Vagina (tissue), 2 donors: ENCODE data around the gene SENP2. TPM values are rescaled to one million over a fixed set of nuclear protein-coding genes. Genes with fewer than 3 reads are reported as not detected.

Experiments
- DNase-seq, 2 donors: peaks; one replicate each; pipeline ENCODE4 v3.0.0-alpha.2; 2017; ENCODE audit errors: extremely low spot score in 2 of 2
- H3K27ac ChIP-seq: fragments of 200-600 bp; sonication (generic); one replicate; pipeline ENCODE4 v1.5.1; 2019
- H3K27me3 ChIP-seq: fragments of 200-600 bp; sonication (generic); one replicate; pipeline ENCODE4 v1.5.1; 2019
- H3K36me3 ChIP-seq, 2 donors: fragments of 200-600 bp; sonication (generic); one replicate each; pipeline ENCODE4 v1.5.1; 2017 to 2019
- H3K4me1 ChIP-seq: fragments of 200-600 bp; sonication (generic); one replicate; pipeline ENCODE4 v1.5.1; 2019
- H3K4me3 ChIP-seq, 2 donors: fragments of 200-600 bp; sonication (generic); 1 replicate in 1 of 2; 2 replicates in 1 of 2; pipeline ENCODE4 v1.5.1; 2016 to 2019
- H3K9me3 ChIP-seq: fragments of 200-600 bp; sonication (generic); one replicate; pipeline ENCODE4 v1.5.1; 2019
- CTCF ChIP-seq, 3 experiments: fragments of 450-650 bp in 2 of 3; fragments of 200-600 bp in 1 of 3; sonication (generic) in 1 of 3; IDR thresholded peaks; one replicate each; pipeline ENCODE4 v1.5.1; 2017 to 2019; ENCODE audit warnings: antibody characterized with exemption in 3 of 3, mild to moderate bottlenecking in 2 of 3, moderate library complexity in 2 of 3
- POLR2A ChIP-seq, 2 donors: fragments of 450-650 bp; IDR thresholded peaks; one replicate each; pipeline ENCODE4 v1.6.1; 2017; ENCODE audit warnings: antibody characterized with exemption in 2 of 2, mild to moderate bottlenecking in 2 of 2, moderate library complexity in 2 of 2
- POLR2AphosphoS5 ChIP-seq, 2 donors: sonication (generic); formaldehyde crosslinking; IDR thresholded peaks; one replicate each; pipeline ENCODE4 v1.9.0; 2017; ENCODE audit warnings: antibody characterized with exemption in 2 of 2, mild to moderate bottlenecking in 2 of 2, low read depth in 1 of 2; ENCODE audit not compliant: insufficient read depth in 1 of 2
- intact Hi-C: fragments of 100-400 bp; cut with DNase I; formaldehyde crosslinking; loops from one replicate; pipeline ENCODE4 v1.15.1; 2023
- total RNA-seq: library from RNA; depleted of rRNA; stranded (reverse); fragments of >200 nt; gene quantifications from one replicate; pipeline ENCODE4 v1.2.3, GENCODE V29; 2016

Gene SENP2
- total RNA-seq, 1 donor from 2014 or later, result 13.8 TPM

DNA sequence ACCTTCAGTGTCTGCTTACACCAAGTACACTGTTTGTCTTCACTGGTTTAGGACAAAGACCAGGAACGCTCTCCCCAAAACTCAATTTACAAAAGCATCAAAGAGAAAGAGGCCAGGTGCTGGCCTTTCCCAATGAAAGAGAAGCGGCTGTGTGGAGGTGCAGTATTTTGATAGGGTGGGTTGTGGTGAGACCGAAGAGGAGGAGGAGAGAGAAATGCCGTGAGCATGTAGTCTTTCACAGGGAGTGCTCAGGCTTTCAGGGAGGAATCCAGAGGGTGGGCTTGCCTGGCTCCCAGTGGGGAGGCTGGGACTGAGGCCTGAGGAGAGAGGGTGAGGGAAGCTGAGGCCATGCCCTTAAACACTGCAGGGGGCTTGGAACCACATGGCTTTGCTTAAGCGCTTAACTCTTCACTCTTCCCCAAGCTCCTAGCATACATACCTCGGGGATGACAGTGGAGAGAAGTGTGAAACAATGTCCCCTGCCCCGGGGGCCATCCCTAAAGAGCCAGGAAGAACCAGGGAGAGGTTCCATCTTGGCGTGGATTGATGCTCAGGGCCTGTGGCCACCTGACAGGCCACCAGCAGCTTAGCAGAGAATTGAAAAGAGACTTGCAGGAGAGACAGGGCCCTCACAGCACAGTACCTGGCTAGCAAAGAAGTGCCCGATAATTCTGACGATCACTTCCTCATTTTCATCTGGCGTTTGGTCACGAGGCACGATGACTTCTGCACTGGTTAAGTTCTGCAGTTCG is 60.5 kb downstream of the SENP2 start:
- Histone ChIP-seq H3K9me3 (no peaks in the 10 kb centered on the region), H3K4me1 (no peaks in the 10 kb centered on the region), H3K36me3 (peaks cover 0 to 9% of the 10 kb centered on the region in 2 donors), H3K4me3 (no peak overlapping the region), H3K27me3 (no peaks in the 10 kb centered on the region), H3K27ac (no peak overlapping the region)
- intact Hi-C loops, result no loop called here
- DNase-seq, result peak in 1 of 2 donors; percentile 72
- TF ChIP-seq POLR2A (IDR thresholded peaks at IDR 0.05) (no peak), CTCF (IDR thresholded peaks at IDR 0.05) (no peak), POLR2AphosphoS5 (IDR thresholded peaks at IDR 0.05; ENCODE audit: insufficient read depth in 1 of 2, low read depth in 1 of 2) (no peak)

DNA sequence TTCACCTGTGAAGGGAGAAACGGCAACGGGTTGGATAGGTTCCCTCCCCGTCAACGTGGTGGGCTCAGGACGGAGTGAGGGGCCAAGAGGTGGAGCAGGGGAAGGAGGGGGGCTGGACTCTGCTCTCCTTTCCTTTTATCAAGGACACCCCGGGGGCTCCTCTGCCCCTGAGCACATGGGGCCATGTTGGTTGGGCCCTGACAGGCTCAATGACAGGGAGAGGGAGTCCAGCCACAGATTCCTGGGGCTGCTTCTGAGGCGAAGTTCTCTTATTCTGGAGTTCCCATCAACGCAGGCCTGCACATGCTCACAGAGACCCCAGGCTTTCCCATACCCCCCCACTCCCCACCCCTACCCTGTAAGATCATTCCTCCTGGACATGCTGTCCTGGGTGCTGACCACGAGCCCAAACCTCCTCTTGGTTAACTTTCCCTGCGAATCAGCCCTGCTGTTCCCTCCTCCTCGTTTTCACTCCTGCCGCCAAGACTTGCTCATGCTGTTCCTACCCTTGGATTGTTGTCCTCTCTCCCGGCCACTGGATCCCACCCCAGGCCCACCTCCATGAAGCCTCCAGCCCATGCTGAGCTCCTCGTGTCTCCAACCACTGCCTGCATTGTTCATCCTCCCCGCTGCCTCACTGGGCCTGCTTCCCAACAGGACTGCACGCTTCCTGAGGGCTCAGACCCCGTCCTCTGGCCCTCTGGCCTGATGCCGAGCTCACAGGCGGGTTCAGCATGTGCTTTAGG is 61.2 kb downstream of the SENP2 start:
- no peak overlapping the region for H3K27ac ChIP-seq
- intact Hi-C loops, result no loop called here
- H3K9me3 ChIP-seq, result no peaks in the 10 kb centered on the region
- no peak overlapping the region for H3K4me3 ChIP-seq
- DNase-seq, result no peak
- TF ChIP-seq POLR2A (IDR thresholded peaks at IDR 0.05), result no peak
- no peak for TF ChIP-seq POLR2AphosphoS5 (IDR thresholded peaks at IDR 0.05; ENCODE audit: insufficient read depth in 1 of 2, low read depth in 1 of 2)
- TF ChIP-seq CTCF (IDR thresholded peaks at IDR 0.05), result no peak
- no peaks in the 10 kb centered on the region for H3K4me1 ChIP-seq
- H3K36me3 ChIP-seq, result peaks cover 0 to 9% of the 10 kb centered on the region in 2 donors
- H3K27me3 ChIP-seq, result no peaks in the 10 kb centered on the region

- H3K4me1 ChIP-seq, result no peaks in the 10 kb centered on the region
- peaks cover 0 to 9% of the 10 kb centered on the region in 2 donors for H3K36me3 ChIP-seq
- intact Hi-C loops, result no loop called here
- H3K27me3 ChIP-seq, result no peaks in the 10 kb centered on the region
- no peak for DNase-seq
- no peaks in the 10 kb centered on the region for H3K9me3 ChIP-seq
- TF ChIP-seq CTCF (IDR thresholded peaks at IDR 0.05) (no peak), POLR2AphosphoS5 (IDR thresholded peaks at IDR 0.05; ENCODE audit: insufficient read depth in 1 of 2, low read depth in 1 of 2) (no peak), POLR2A (IDR thresholded peaks at IDR 0.05) (no peak)
- H3K27ac ChIP-seq, result no peak overlapping the region
- H3K4me3 ChIP-seq, result no peak overlapping the region
Measured at GRCh38 chr3:185647880-185648210, 61.8 kb downstream of the SENP2 start.

DNA sequence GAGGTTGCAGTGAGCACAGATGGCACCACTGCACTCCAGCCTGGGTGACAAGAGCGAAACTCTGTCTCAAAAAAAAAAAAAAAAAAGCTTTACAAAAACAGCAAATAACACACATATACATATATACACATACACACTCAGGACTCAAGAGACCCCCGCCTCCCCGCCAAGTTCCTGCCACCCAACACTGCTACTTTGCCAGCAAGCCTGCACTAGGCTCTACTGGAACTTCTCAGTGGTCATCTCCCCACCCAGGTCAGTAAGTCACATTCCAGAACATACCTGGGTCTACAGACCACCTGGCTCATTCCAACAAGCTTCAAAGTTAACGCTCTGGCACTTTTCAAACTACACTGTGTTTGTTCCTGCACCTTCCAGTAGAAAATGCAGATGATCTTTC is 62.3 kb downstream of the SENP2 start:
- H3K36me3 ChIP-seq, result peaks cover 0 to 9% of the 10 kb centered on the region in 2 donors
- TF ChIP-seq POLR2A (IDR thresholded peaks at IDR 0.05), result no peak
- DNase-seq, result no peak
- H3K27ac ChIP-seq, result no peak overlapping the region
- no peaks in the 10 kb centered on the region for H3K9me3 ChIP-seq
- no peaks in the 10 kb centered on the region for H3K4me1 ChIP-seq
- intact Hi-C loops, result no loop called here
- H3K4me3 ChIP-seq, result no peak overlapping the region
- no peaks in the 10 kb centered on the region for H3K27me3 ChIP-seq

DNA sequence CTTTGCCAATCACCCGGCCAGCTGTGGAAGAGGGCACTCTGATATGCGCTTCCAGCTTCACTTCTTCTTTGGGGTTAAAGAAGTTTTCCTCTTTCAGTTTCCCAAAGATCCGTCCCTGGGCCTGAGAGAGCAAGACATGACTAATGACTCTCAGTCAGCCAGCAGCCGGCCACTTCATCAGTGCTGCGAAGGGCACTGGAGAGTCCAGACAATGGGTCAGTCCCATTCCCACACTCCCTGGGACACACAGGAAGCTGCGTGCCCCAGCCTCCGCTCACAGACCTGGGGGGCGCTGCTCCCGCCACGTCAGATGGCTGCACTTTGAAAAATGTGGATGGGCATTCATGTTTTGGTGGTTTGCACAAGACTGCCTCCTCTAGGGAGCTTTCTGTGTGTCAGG is 63.3 kb downstream of the SENP2 start:
- Histone ChIP-seq H3K36me3 (peaks cover 0 to 9% of the 10 kb centered on the region in 2 donors), H3K4me1 (no peaks in the 10 kb centered on the region), H3K27ac (no peak overlapping the region), H3K9me3 (no peaks in the 10 kb centered on the region), H3K4me3 (no peak overlapping the region), H3K27me3 (no peaks in the 10 kb centered on the region)
- DNase-seq, result peak in 1 of 2 donors; percentile 43
- intact Hi-C loops, result no loop called here
- TF ChIP-seq POLR2AphosphoS5 (IDR thresholded peaks at IDR 0.05; ENCODE audit: insufficient read depth in 1 of 2, low read depth in 1 of 2), result no peak
- TF ChIP-seq POLR2A (IDR thresholded peaks at IDR 0.05), result no peak
- no peak for TF ChIP-seq CTCF (IDR thresholded peaks at IDR 0.05)
